ENCODE results near the gene ZBTB49. TPM values are rescaled to one million over a fixed set of nuclear protein-coding genes. Genes with fewer than 3 reads are reported as not detected.

ZBTB49 gene
- total RNA-seq, 1 donor from 2014 or later = 4.8 TPM

- H3K27me3 Mint-ChIP-seq (ENCODE audit: unreplicated experiment) = peaks cover 14% of the 10 kb centered on the region
- no peak for TF ChIP-seq CTCF (IDR thresholded peaks at IDR 0.05; ENCODE audit: partially characterized antibody, unreplicated experiment)
- peaks cover 25% of the 10 kb centered on the region for H3K36me3 Mint-ChIP-seq (ENCODE audit: unreplicated experiment)
- no peak overlapping the region for H3K27ac Mint-ChIP-seq (ENCODE audit: unreplicated experiment)
- no peak for DNase-seq
- no peak overlapping the region for H3K4me3 Mint-ChIP-seq (ENCODE audit: unreplicated experiment)
- H3K9me3 Mint-ChIP-seq (ENCODE audit: unreplicated experiment) = peaks cover 9% of the 10 kb centered on the region
- H3K4me1 Mint-ChIP-seq (ENCODE audit: low read depth, unreplicated experiment) = no peaks in the 10 kb centered on the region
These were observed 78.9 kb downstream of the ZBTB49 start for GRCh38 chr4:4368809-4369580.

Other genes with a start within 250 kb of the ZBTB49 start
- 1.4 TPM for gene OTOP1, start 63.3 kb upstream of the ZBTB49 start, total RNA-seq (ENCODE audit: unreplicated experiment)
- gene TMEM128, start 42.0 kb upstream of the ZBTB49 start, total RNA-seq (ENCODE audit: unreplicated experiment) = 19.3 TPM
- 7.4 TPM for gene LYAR, start 97 bp upstream of the ZBTB49 start, total RNA-seq (ENCODE audit: unreplicated experiment)
- 208 TPM for gene NSG1, start 96.9 kb downstream of the ZBTB49 start, total RNA-seq (ENCODE audit: unreplicated experiment)

Measured in glutamatergic neuron (in vitro differentiated cells).